ENCODE data around the gene KRT26. TPM values are rescaled to one million over a fixed set of nuclear protein-coding genes. Genes with fewer than 3 reads are reported as not detected.

Gene KRT26
- total and polyA plus RNA-seq, 2 of the 8 experiments (the other 6 are each of a cell fraction or from before 2014, with no cell fraction given), result not detected

DNA sequence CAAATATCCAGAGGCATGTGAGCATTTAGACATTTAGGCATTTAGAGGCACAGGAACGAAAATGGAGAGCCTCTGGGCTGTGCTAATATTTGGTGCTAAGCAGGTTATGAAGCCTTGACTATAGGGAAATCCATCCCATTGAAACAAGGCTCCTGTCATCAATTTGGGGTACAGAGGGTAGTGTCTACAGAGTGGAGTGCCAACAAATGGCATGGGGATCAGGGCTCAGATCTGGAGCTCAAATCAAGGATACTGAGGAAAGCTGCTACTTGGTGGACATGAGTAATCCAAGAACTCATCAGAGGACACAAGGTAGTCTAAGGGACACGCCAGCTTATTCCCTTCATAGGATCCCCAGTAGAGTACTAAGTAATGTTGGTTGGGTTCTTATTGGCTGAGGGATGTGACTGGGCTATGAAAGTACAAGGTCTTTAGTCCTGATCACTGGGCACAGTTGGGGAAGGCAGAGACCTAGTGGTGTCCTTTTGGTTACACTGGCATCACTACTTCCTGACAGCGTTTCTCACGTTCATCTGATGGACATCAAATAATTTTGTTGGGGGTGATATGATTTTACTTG is 45.2 kb upstream of the KRT26 start:
- Histone ChIP-seq H4K91ac (replicated peaks; ENCODE audit: insufficient read length, low read length) (no peak overlapping the region), H3K23me2 (ENCODE audit: low read depth, low read length) (no peaks in the 10 kb centered on the region), H3K79me2 (ENCODE audit: control insufficient read depth in 1 of 2, insufficient read depth in 2 of 2, low read length in 2 of 2) (no peaks in the 10 kb centered on the region), H3K56ac (replicated peaks; ENCODE audit: insufficient read length, low read depth, low read length) (no peak overlapping the region), H2BK15ac (ENCODE audit: low read length) (no peak overlapping the region), H3K9me3 (ENCODE audit: insufficient read depth in 2 of 2, low read depth in 1 of 2, low read length in 1 of 2) (no peaks in the 10 kb centered on the region), H3K4ac (replicated peaks; ENCODE audit: insufficient read length, low read depth, low read length) (no peak overlapping the region), H3K4me3 (ENCODE audit: extremely low read depth in 1 of 4, insufficient read depth in 2 of 4, low read depth in 3 of 4, low read length in 4 of 4) (no peak overlapping the region), H2AK5ac (ENCODE audit: low read depth, low read length) (no peak overlapping the region), H4K5ac (ENCODE audit: insufficient read length, low read depth, low read length) (no peak overlapping the region), H4K8ac (ENCODE audit: extremely low read depth, insufficient read depth, low read length) (no peak overlapping the region), H3K4me1 (replicated peaks in 1 of 4; ENCODE audit: control insufficient read depth in 3 of 4, insufficient read depth in 4 of 4, low read length in 3 of 4) (no peaks in the 10 kb centered on the region; a peak in 1 of 7 replicates), H2AFZ (ENCODE audit: low read length) (no peak overlapping the region), H2BK20ac (ENCODE audit: low read length) (no peak overlapping the region), H3K27ac (ENCODE audit: low read depth, low read length) (no peak overlapping the region), H4K20me1 (replicated peaks in 1 of 2; ENCODE audit: control insufficient read depth in 1 of 2, insufficient read depth in 2 of 2, low read length in 2 of 2) (no peaks in the 10 kb centered on the region), H3K27me3 (replicated peaks in 1 of 4; ENCODE audit: control insufficient read depth in 3 of 4, extremely low read depth in 1 of 4, insufficient read depth in 3 of 4, low read length in 3 of 4) (no peaks in the 10 kb centered on the region; a peak in 2 of 7 replicates), H3K9ac (replicated peaks in 1 of 4; ENCODE audit: extremely low read depth in 1 of 4, low read depth in 3 of 4, low read length in 3 of 4) (no peak overlapping the region), H2BK120ac (replicated peaks; ENCODE audit: low read depth, low read length) (no peak overlapping the region), H3K36me3 (ENCODE audit: control insufficient read depth in 2 of 4, insufficient read depth in 4 of 4, low read length in 3 of 4) (peaks cover 0 to 5% (median 4%) of the 10 kb centered on the region in 4 experiments; a peak in 2 of 8 replicates), H3K4me2 (ENCODE audit: insufficient read depth in 1 of 2, low read depth in 2 of 2, low read length in 2 of 2) (no peak overlapping the region; a peak in 1 of 4 replicates), H2BK5ac (ENCODE audit: low read depth, low read length) (no peak overlapping the region), H3K14ac (ENCODE audit: insufficient read length) (no peak overlapping the region), H3K18ac (ENCODE audit: extremely low read depth, low read length) (no peak overlapping the region), H3K23ac (ENCODE audit: insufficient read length) (no peak overlapping the region), H2BK12ac (ENCODE audit: low read depth, low read length) (no peak overlapping the region), H3K79me1 (ENCODE audit: low read depth, low read length) (no peaks in the 10 kb centered on the region)
- DNase-seq (ENCODE audit: low read depth in 1 of 2, low spot score in 2 of 2) (no peak), FAIRE-seq (no peak)
- WGBS, 2 experiments (ENCODE audit: extremely low coverage in 1 of 2, insufficient coverage in 1 of 2, insufficient read length in 1 of 2, insufficient replicate concordance in 2 of 2, low coverage in 1 of 2, low lambda C conversion rate in 2 of 2, missing lambda C conversion rate in 1 of 2), result 96% methylated on average over 4 of the region's 4 CpGs; no CpG with 5 or more reads in 1 of the 2 experiments
- TF ChIP-seq ASH2L (IDR thresholded peaks at IDR 0.05; ENCODE audit: low read length) (no peak), KDM1A (IDR thresholded peaks at IDR 0.05; ENCODE audit: borderline replicate concordance, low read length) (no peak), SRF (IDR thresholded peaks at IDR 0.05; ENCODE audit: low read depth, low read length) (no peak), RBBP5 (IDR thresholded peaks at IDR 0.05; ENCODE audit: borderline replicate concordance, low read depth, low read length) (no peak), YY1 (IDR thresholded peaks at IDR 0.05; ENCODE audit: low read depth, low read length) (no peak)
- POLR2A ChIA-PET (ENCODE audit: partially characterized antibody), result no interaction called here
- CTCF ChIA-PET (ENCODE audit: partially characterized antibody), result interaction anchor here (0.7 kb wide), 1 partner anchor 197 kb away, joined by 3 read pairs; no protein-coding TSS in a partner anchor
